Neural cell (in vitro differentiated cells): ENCODE data around the gene BLOC1S4. TPM values are rescaled to one million over a fixed set of nuclear protein-coding genes. Genes with fewer than 3 reads are reported as not detected.

ENCODE experiments used
- H2AFZ ChIP-seq: fragments of 200-600, 300-800 bp; sonication (generic), shearing (Covaris generic); 2 replicates; pipeline ENCODE4 v1.6.0; 2014; ENCODE audit warnings: low read depth, mild to moderate bottlenecking, antibody characterized with exemption, low read length, moderate library complexity
- H3F3A ChIP-seq: fragments of 200-600 bp; shearing (Covaris generic); 2 replicates; pipeline ENCODE4 v1.6.1; 2016; ENCODE audit warnings: mild to moderate bottlenecking, moderate library complexity, mixed read lengths, antibody characterized with exemption, low read length; ENCODE audit not compliant: insufficient read depth, poor library complexity, severe bottlenecking
- H3K27ac ChIP-seq: fragments of 200-600, 300-800 bp; sonication (generic), shearing (Covaris generic); 2 replicates; pipeline ENCODE4 v1.5.1; 2014; ENCODE audit warnings: mild to moderate bottlenecking, low read length, moderate library complexity
- H3K27me3 ChIP-seq: fragments of 300-800, 200-600 bp; sonication (generic), shearing (Covaris generic); 2 replicates; pipeline ENCODE4 v1.6.0; 2014; ENCODE audit warnings: mild to moderate bottlenecking, low read depth, low read length, moderate library complexity; ENCODE audit not compliant: insufficient read depth
- H3K36me3 ChIP-seq: fragments of 300-800, 200-600 bp; sonication (generic), shearing (Covaris generic); 2 replicates; pipeline ENCODE4 v1.5.1; 2014; ENCODE audit warnings: mild to moderate bottlenecking, antibody characterized with exemption, low read length, moderate library complexity; ENCODE audit not compliant: insufficient read depth
- H3K4me2 ChIP-seq: fragments of 300-800, 200-600 bp; sonication (generic), shearing (Covaris generic); 2 replicates; pipeline ENCODE4 v1.6.0; 2014; ENCODE audit warnings: mild to moderate bottlenecking, low read length
- H3K4me3 ChIP-seq: fragments of 300-800, 200-600 bp; sonication (generic), shearing (Covaris generic); 2 replicates; pipeline ENCODE4 v1.5.1; 2014; ENCODE audit warnings: mild to moderate bottlenecking, low read length, moderate library complexity
- H3K79me2 ChIP-seq: fragments of 200-600 bp; shearing (Covaris generic); replicated peaks from 2 replicates; pipeline ENCODE4 v1.6.0; 2014; ENCODE audit warnings: mild to moderate bottlenecking, low read length, moderate library complexity; ENCODE audit not compliant: insufficient read depth
- H3K9ac ChIP-seq: fragments of 300-800, 200-600 bp; sonication (generic), shearing (Covaris generic); 2 replicates; pipeline ENCODE4 v1.6.1; 2016; ENCODE audit warnings: mild to moderate bottlenecking, low read length, mixed read lengths
- H3K9me2 ChIP-seq: fragments of 200-600 bp; shearing (Covaris generic); 2 replicates; pipeline ENCODE4 v1.6.1; 2016; ENCODE audit warnings: mild to moderate bottlenecking, low read length, mixed read lengths; ENCODE audit not compliant: insufficient read depth
- H3K9me3 ChIP-seq: fragments of 200-600, 300-800 bp; sonication (generic), shearing (Covaris generic); 2 replicates; pipeline ENCODE4 v1.6.1; 2016; ENCODE audit warnings: mild to moderate bottlenecking, mixed run types, low read length, moderate library complexity, mixed read lengths
- H4K20me1 ChIP-seq: fragments of 200-600 bp; shearing (Covaris generic); 2 replicates; pipeline ENCODE4 v1.6.1; 2016; ENCODE audit warnings: mild to moderate bottlenecking, mixed run types; ENCODE audit not compliant: insufficient read depth
- CTCF ChIP-seq: fragments of 450-650 bp; IDR thresholded peaks from 2 replicates; pipeline ENCODE4 v1.5.1; 2014; ENCODE audit warnings: antibody characterized with exemption, mild to moderate bottlenecking, moderate library complexity; ENCODE audit not compliant: poor library complexity, severe bottlenecking
- EP300 ChIP-seq: fragments of 450-650 bp; conservative IDR thresholded peaks from 2 replicates; pipeline ENCODE4 v1.6.1; 2014; ENCODE audit warnings: antibody characterized with exemption, mild to moderate bottlenecking, moderate library complexity; ENCODE audit not compliant: poor library complexity, severe bottlenecking
- EZH2 ChIP-seq: fragments of 200-600, 300-800 bp; shearing (Covaris generic), sonication (generic); IDR thresholded peaks from 2 replicates; pipeline ENCODE4 v1.6.1; 2014; ENCODE audit warnings: antibody characterized with exemption, low read length, borderline replicate concordance, mild to moderate bottlenecking; ENCODE audit not compliant: insufficient read depth, poor library complexity, severe bottlenecking
- MXI1 ChIP-seq: fragments of 450-650 bp; conservative IDR thresholded peaks from 2 replicates; pipeline ENCODE4 v1.6.1; 2014; ENCODE audit warnings: antibody characterized with exemption, mild to moderate bottlenecking; ENCODE audit not compliant: poor library complexity, severe bottlenecking
- POLR2AphosphoS5 ChIP-seq: IDR thresholded peaks from 2 replicates; pipeline ENCODE4 v1.6.1; 2012
- RAD21 ChIP-seq: fragments of 450-650 bp; conservative IDR thresholded peaks from 2 replicates; pipeline ENCODE4 v1.6.1; 2014; ENCODE audit warnings: antibody characterized with exemption, mild to moderate bottlenecking, moderate library complexity
- REST ChIP-seq: IDR thresholded peaks from 2 replicates; pipeline ENCODE4 v1.6.1; 2012; ENCODE audit warnings: borderline replicate concordance
- SMC3 ChIP-seq: fragments of 450-650 bp; conservative IDR thresholded peaks from 2 replicates; pipeline ENCODE4 v1.6.1; 2014; ENCODE audit warnings: antibody characterized with exemption, mild to moderate bottlenecking, moderate library complexity; ENCODE audit not compliant: poor library complexity
- TAF1 ChIP-seq: IDR thresholded peaks from 2 replicates; pipeline ENCODE4 v1.6.1; 2012; ENCODE audit warnings: low read depth
- polyA plus RNA-seq: library from polyadenylated mRNA; depleted of rRNA; stranded (reverse); fragments of >200 nt; gene quantifications from 2 replicates; pipeline ENCODE4 v1.2.3, GENCODE V29; 2014

The BLOC1S4 gene
- polyA plus RNA-seq, 1 donor from 2014 or later = 21.2 TPM

GRCh38 chr4:6731780-6732179 is 15.8 kb downstream of the BLOC1S4 start:
- TF ChIP-seq MXI1 (no peak), EZH2 (no peak), CTCF (no peak), POLR2AphosphoS5 (no peak), SMC3 (no peak), TAF1 (no peak), REST (no peak), EP300 (no peak), RAD21 (no peak)
- Histone ChIP-seq H3K27ac (no peak overlapping the region), H3K9ac (no peak overlapping the region), H2AFZ (no peak overlapping the region), H3K4me3 (no peak overlapping the region), H3K9me3 (no peaks in the 10 kb centered on the region), H3K4me2 (no peak overlapping the region), H3K9me2 (no peaks in the 10 kb centered on the region), H3K36me3 (no peaks in the 10 kb centered on the region), H3K79me2 (no peaks in the 10 kb centered on the region), H3F3A (no peaks in the 10 kb centered on the region), H3K27me3 (no peaks in the 10 kb centered on the region), H4K20me1 (no peaks in the 10 kb centered on the region)

- Histone ChIP-seq H3K9ac (no peak overlapping the region), H3K36me3 (no peaks in the 10 kb centered on the region), H4K20me1 (no peaks in the 10 kb centered on the region), H3K27ac (no peak overlapping the region), H3K27me3 (no peaks in the 10 kb centered on the region), H3F3A (no peaks in the 10 kb centered on the region), H3K9me3 (no peaks in the 10 kb centered on the region), H2AFZ (no peak overlapping the region), H3K79me2 (no peaks in the 10 kb centered on the region), H3K9me2 (no peaks in the 10 kb centered on the region), H3K4me2 (no peak overlapping the region), H3K4me3 (no peak overlapping the region)
- no peak for TF ChIP-seq MXI1
- no peak for TF ChIP-seq EZH2
- TF ChIP-seq REST = no peak
Observed at GRCh38 chr4:6732441-6733357, 16.7 kb downstream of the BLOC1S4 start.
